CD14-positive monocyte (primary cell): Measurements from ENCODE around the gene LHPP. TPM values are rescaled to one million over a fixed set of nuclear protein-coding genes. Genes with fewer than 3 reads are reported as not detected.

Experiments
- DNase-seq, 3 donors: peaks; one replicate each; pipeline ENCODE4 v3.0.0-alpha.2; 2011 to 2022
- H2AFZ ChIP-seq: 2 replicates; pipeline ENCODE4 v1.6.0; 2012; ENCODE audit warnings: mild to moderate bottlenecking, low read depth, low read length, inconsistent platforms; ENCODE audit not compliant: insufficient read depth, poor library complexity, severe bottlenecking
- H3K27ac ChIP-seq, 2 donors: 1 replicate in 1 of 2; 2 replicates in 1 of 2; pipeline ENCODE4 v1.5.1; 2012 to 2013; ENCODE audit warnings: low read length in 2 of 2, control low read depth in 1 of 2, inconsistent platforms in 1 of 2, low read depth in 1 of 2, mild to moderate bottlenecking in 1 of 2
- H3K27me3 ChIP-seq, 2 donors: one replicate each; pipeline versions ENCODE4 v1.6.0 to v1.6.1; 2011 to 2013; ENCODE audit warnings: low read length in 2 of 2; ENCODE audit not compliant: control insufficient read depth in 2 of 2, insufficient read depth in 2 of 2
- H3K36me3 ChIP-seq, 2 donors: replicated peaks in 1 of 2; 1 replicate in 1 of 2; 2 replicates in 1 of 2; pipeline versions ENCODE4 v1.5.1 to v1.6.1; 2012 to 2013; ENCODE audit warnings: low read length in 2 of 2, control low read depth in 1 of 2, inconsistent platforms in 1 of 2, mild to moderate bottlenecking in 1 of 2; ENCODE audit not compliant: insufficient read depth in 2 of 2, control insufficient read depth in 1 of 2
- H3K4me1 ChIP-seq, 2 donors: 1 replicate in 1 of 2; 2 replicates in 1 of 2; pipeline versions ENCODE4 v1.5.1 to v1.6.1; 2012 to 2013; ENCODE audit warnings: low read length in 2 of 2, control low read depth in 1 of 2, inconsistent platforms in 1 of 2, mild to moderate bottlenecking in 1 of 2, moderate library complexity in 1 of 2; ENCODE audit not compliant: insufficient read depth in 2 of 2, control insufficient read depth in 1 of 2
- H3K4me2 ChIP-seq: replicated peaks from 2 replicates; pipeline ENCODE3; 2012; ENCODE audit warnings: low read length, moderate library complexity, mild to moderate bottlenecking; ENCODE audit not compliant: poor library complexity, severe bottlenecking; ENCODE audit errors: extremely low read depth
- H3K4me3 ChIP-seq, 3 experiments: fragments of 200-600 bp in 1 of 3; sonication (generic) in 1 of 3; replicated peaks in 1 of 3; 1 replicate in 2 of 3; 2 replicates in 1 of 3; pipeline ENCODE4 v1.5.1; 2011 to 2013; ENCODE audit warnings: low read length in 3 of 3, mild to moderate bottlenecking in 3 of 3, control low read depth in 2 of 3, low read depth in 2 of 3, inconsistent platforms in 1 of 3, moderate library complexity in 1 of 3
- H3K79me2 ChIP-seq: 2 replicates; pipeline ENCODE4 v1.6.0; 2012; ENCODE audit warnings: mild to moderate bottlenecking, control low read depth, inconsistent platforms, low read length, moderate library complexity; ENCODE audit not compliant: insufficient read depth
- H3K9ac ChIP-seq: 2 replicates; pipeline ENCODE4 v1.6.0; 2017; ENCODE audit warnings: low read length, mild to moderate bottlenecking; ENCODE audit not compliant: insufficient read depth, poor library complexity, severe bottlenecking
- H3K9me3 ChIP-seq, 2 donors: replicated peaks in 1 of 2; 1 replicate in 1 of 2; 2 replicates in 1 of 2; pipeline versions ENCODE4 v1.5.1 to v1.6.1; 2012 to 2013; ENCODE audit warnings: low read length in 2 of 2, control low read depth in 1 of 2; ENCODE audit not compliant: control insufficient read depth in 1 of 2, insufficient read depth in 1 of 2
- H4K20me1 ChIP-seq: 2 replicates; pipeline ENCODE4 v1.6.0; 2012; ENCODE audit warnings: mild to moderate bottlenecking, low read length, control low read depth, moderate library complexity; ENCODE audit not compliant: insufficient read depth
- H3K27ac Mint-ChIP-seq, 7 donors: one replicate each; pipeline ENCODE4 v1.8.0; 2020; ENCODE audit warnings: mild to moderate bottlenecking in 7 of 7, mixed read lengths in 7 of 7, moderate library complexity in 6 of 7, inconsistent platforms in 2 of 7
- H3K27me3 Mint-ChIP-seq, 3 donors: one replicate each; pipeline ENCODE4 v1.8.0; 2021 to 2022; ENCODE audit warnings: low read depth in 3 of 3, mild to moderate bottlenecking in 3 of 3, mixed read lengths in 3 of 3, moderate library complexity in 3 of 3, inconsistent platforms in 1 of 3
- H3K36me3 Mint-ChIP-seq, 2 donors: one replicate each; pipeline ENCODE4 v1.8.0; 2020; ENCODE audit warnings: mixed read lengths in 2 of 2, inconsistent platforms in 1 of 2, mild to moderate bottlenecking in 1 of 2
- H3K4me1 Mint-ChIP-seq: one replicate; pipeline ENCODE4 v1.8.0; 2020; ENCODE audit warnings: mild to moderate bottlenecking, mixed read lengths
- H3K4me3 Mint-ChIP-seq, 2 donors: one replicate each; pipeline ENCODE4 v1.8.0; 2020; ENCODE audit warnings: mild to moderate bottlenecking in 2 of 2, mixed read lengths in 2 of 2, moderate library complexity in 1 of 2
- H3K9me3 Mint-ChIP-seq, 7 donors: one replicate each; pipeline ENCODE4 v1.8.0; 2020 to 2022; ENCODE audit warnings: mixed read lengths in 7 of 7, mild to moderate bottlenecking in 6 of 7, moderate library complexity in 6 of 7, inconsistent platforms in 2 of 7
- WGBS: methylation state at CpG from one replicate; pipeline ENCODE4 v1.1.5; 2013; ENCODE audit warnings: missing lambda C conversion rate; ENCODE audit not compliant: insufficient coverage; 5-methylcytosine and 5-hydroxymethylcytosine counted together
- intact Hi-C, 2 donors: fragments of 100-400 bp; cut with micrococcal nuclease; formaldehyde crosslinking; loops; one replicate each; pipeline versions ENCODE4 v1.15.0 to v1.15.1; 2023
- polyA plus RNA-seq, 3 donors: library from polyadenylated mRNA; depleted of rRNA in 1 of 3; unstranded in 2 of 3; stranded (reverse) in 1 of 3; fragments of 300-500 nt in 2 of 3; fragments of >200 nt in 1 of 3; fragmentation: Illumina TruSeq in 2 of 3; gene quantifications; 1 replicate in 2 of 3; 2 replicates in 1 of 3; pipeline ENCODE4 v1.2.3, GENCODE V29; 2012 to 2021
- TF ChIP-seq, protein P1 (sequence below): fragments of 200-600 bp; IDR thresholded peaks from one replicate; pipeline ENCODE4 v1.8.0; 2022; ENCODE audit warnings: antibody characterized with exemption, mild to moderate bottlenecking

The LHPP gene
- polyA plus RNA-seq, 3 donors = 15.2 to 20.6 (median 19.5) TPM

DNA sequence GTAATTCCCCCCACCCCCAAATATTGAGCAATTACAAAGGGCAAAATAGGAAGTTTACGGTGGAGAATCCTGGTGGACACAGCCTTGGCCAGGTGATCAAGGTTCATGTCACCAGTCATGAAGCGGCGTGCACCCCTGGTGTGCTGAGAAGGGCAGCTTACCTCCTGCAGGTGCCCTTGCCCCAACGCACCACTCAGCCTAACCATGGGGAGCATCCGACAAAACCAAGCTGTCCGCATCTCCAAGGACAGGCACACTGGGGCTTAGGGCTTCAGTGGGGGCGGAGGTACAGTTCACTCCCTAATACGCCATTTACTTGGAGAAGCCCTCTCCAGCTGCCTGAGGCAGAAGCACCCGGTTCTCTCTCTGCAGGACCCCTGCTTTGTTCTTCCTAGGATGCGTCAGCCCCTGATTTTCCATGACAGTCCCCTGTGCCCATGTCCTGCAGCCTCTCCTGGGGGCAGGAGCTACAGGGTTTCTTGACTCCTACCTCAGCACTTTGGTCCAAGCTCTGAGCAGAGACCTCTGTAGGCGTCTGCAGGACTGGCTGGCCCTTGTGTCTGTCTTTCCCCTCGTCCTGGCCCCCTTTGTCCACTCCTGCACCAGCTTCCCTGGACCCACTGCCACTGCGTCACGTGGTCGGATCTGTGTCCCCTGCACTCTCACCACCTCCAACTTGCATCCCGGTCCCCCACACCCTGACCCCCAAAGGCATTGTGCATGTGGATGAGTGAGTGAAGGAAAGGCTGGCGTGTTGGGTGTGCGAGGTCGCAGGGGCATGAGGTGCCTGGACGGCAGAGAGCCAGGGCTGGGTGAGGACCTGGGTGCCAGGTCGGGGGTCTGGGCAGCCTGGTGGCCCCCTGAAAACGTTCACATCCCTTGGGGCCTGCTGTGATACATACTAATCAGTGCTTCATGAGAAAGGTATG, 113.7 kb downstream of the LHPP start:
- Mint-ChIP-seq H3K4me1 (no peaks in the 10 kb centered on the region), H3K27me3 (peaks cover 2 to 4% (median 3%) of the 10 kb centered on the region in 3 donors), H3K9me3 (peaks cover 0 to 4% (median 0%) of the 10 kb centered on the region in 7 donors), H3K4me3 (no peak overlapping the region), H3K27ac (no peak overlapping the region), H3K36me3 (peaks cover 0 to 2% of the 10 kb centered on the region in 2 donors)
- no peaks in the 10 kb centered on the region for H3K36me3 ChIP-seq
- intact Hi-C loops = no loop called here
- H3K4me1 ChIP-seq = no peaks in the 10 kb centered on the region
- TF ChIP-seq, protein P1, sequence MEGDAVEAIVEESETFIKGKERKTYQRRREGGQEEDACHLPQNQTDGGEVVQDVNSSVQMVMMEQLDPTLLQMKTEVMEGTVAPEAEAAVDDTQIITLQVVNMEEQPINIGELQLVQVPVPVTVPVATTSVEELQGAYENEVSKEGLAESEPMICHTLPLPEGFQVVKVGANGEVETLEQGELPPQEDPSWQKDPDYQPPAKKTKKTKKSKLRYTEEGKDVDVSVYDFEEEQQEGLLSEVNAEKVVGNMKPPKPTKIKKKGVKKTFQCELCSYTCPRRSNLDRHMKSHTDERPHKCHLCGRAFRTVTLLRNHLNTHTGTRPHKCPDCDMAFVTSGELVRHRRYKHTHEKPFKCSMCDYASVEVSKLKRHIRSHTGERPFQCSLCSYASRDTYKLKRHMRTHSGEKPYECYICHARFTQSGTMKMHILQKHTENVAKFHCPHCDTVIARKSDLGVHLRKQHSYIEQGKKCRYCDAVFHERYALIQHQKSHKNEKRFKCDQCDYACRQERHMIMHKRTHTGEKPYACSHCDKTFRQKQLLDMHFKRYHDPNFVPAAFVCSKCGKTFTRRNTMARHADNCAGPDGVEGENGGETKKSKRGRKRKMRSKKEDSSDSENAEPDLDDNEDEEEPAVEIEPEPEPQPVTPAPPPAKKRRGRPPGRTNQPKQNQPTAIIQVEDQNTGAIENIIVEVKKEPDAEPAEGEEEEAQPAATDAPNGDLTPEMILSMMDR = no peak
- no peak overlapping the region for H3K27ac ChIP-seq
- no peak overlapping the region for H3K9ac ChIP-seq
- peak in 1 of 3 donors; percentile 1 for DNase-seq
- H3K79me2 ChIP-seq = no peaks in the 10 kb centered on the region
- H3K9me3 ChIP-seq = no peaks in the 10 kb centered on the region
- no peaks in the 10 kb centered on the region for H4K20me1 ChIP-seq
- H3K27me3 ChIP-seq = no peaks in the 10 kb centered on the region
- H2AFZ ChIP-seq = no peak overlapping the region
- 89% methylated on average over 14 of the region's 22 CpGs for WGBS
- H3K4me3 ChIP-seq = no peak overlapping the region
- H3K4me2 ChIP-seq = no peak overlapping the region

DNA sequence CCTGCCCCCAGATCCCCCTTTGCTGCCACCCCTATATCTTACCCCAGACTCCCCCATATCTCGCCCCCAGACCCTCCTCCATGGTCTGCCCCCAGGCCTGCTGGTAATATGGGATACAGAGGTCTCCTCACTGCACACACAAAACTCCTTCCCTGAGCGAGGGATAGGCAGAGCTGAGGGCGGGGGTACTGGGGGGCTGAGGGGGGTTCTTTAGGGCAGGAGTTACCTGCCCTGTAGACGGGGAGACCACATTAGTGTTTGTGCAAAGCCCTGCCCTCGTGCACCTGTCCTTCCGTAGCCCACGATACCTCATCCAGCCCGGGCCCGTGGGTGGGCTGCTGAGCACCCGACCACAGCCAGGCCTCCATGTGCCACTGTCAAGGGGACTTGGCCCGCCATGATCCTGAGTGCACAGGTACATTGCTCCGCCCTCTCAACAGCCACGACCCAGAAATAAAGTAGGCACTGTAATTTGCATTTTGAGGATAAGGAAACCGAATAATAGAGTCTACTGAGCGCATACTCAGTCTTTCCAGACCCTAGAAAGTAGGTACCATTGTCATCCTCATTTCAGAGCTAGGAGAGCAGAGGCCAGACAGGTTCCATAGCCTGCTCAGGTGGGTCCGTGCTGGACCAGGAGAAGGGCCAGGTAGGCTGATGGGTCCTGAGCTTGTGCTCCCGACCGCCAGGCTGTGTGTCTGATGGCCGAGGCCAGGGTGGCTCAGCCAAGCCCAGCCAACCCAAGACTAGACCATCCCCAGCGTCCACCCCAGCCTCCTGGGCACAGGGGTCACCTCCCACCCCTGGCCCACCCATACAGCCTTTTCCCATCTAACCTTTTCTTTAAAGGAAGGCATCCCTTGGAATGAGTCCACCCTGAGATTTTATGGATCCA, 115.2 kb downstream of the LHPP start:
- Histone ChIP-seq H4K20me1 (no peaks in the 10 kb centered on the region), H3K9ac (no peak overlapping the region), H3K36me3 (no peaks in the 10 kb centered on the region), H3K27ac (no peak overlapping the region), H3K27me3 (no peaks in the 10 kb centered on the region), H3K4me3 (no peak overlapping the region), H2AFZ (no peak overlapping the region), H3K79me2 (no peaks in the 10 kb centered on the region), H3K4me2 (no peak overlapping the region), H3K9me3 (no peaks in the 10 kb centered on the region), H3K4me1 (no peaks in the 10 kb centered on the region)
- DNase-seq = no peak
- WGBS = 85% methylated on average over 16 of the region's 20 CpGs
- Mint-ChIP-seq H3K27me3 (peaks cover 2 to 4% (median 3%) of the 10 kb centered on the region in 3 donors), H3K9me3 (peaks cover 0 to 7% (median 0%) of the 10 kb centered on the region in 7 donors), H3K4me1 (no peaks in the 10 kb centered on the region), H3K4me3 (no peak overlapping the region), H3K27ac (no peak overlapping the region), H3K36me3 (peaks cover 0 to 2% of the 10 kb centered on the region in 2 donors)
- TF ChIP-seq, protein P1 = no peak
- intact Hi-C loops = no loop called here
